Cardiac muscle cell (in vitro differentiated cells and primary cell): ENCODE data around the gene RPL37A. TPM values are rescaled to one million over a fixed set of nuclear protein-coding genes. Genes with fewer than 3 reads are reported as not detected.

Experiments
- DNase-seq, 2 donors: peaks; one replicate each; pipeline versions ENCODE4 v3.0.0 to v3.0.0-alpha.2; 2010 to 2017; ENCODE audit warnings: low read depth in 1 of 2, low spot score in 1 of 2
- H3K27ac ChIP-seq: fragments of 200-600 bp; sonication (generic); 2 replicates; pipeline ENCODE4 v1.5.1; 2016
- H3K27me3 ChIP-seq: fragments of 200-600 bp; sonication (generic); 2 replicates; pipeline ENCODE4 v1.6.0; 2016; ENCODE audit warnings: control low read depth
- H3K36me3 ChIP-seq: fragments of 200-600 bp; sonication (generic); 2 replicates; pipeline ENCODE4 v1.5.1; 2016; ENCODE audit warnings: control low read depth
- H3K4me1 ChIP-seq: fragments of 200-600 bp; sonication (generic); 2 replicates; pipeline ENCODE4 v1.8.1; 2017; ENCODE audit warnings: low read depth, mild to moderate bottlenecking, mixed run types
- H3K4me3 ChIP-seq: fragments of 200-600 bp; sonication (generic); 2 replicates; pipeline ENCODE4 v1.5.1; 2016; ENCODE audit warnings: mild to moderate bottlenecking
- H3K9me3 ChIP-seq: fragments of 200-600 bp; sonication (generic); 2 replicates; pipeline ENCODE4 v1.5.1; 2017; ENCODE audit warnings: low read depth, mild to moderate bottlenecking, control low read depth
- polyA plus RNA-seq: library from polyadenylated mRNA; unstranded; fragments of >200 nt; fragmentation: Nextera tagmentation; extraction: Ambion mirVana; gene quantifications from 2 replicates; pipeline ENCODE4 v1.2.1, GENCODE V29; 2016
- total RNA-seq: library from RNA; depleted of rRNA; stranded (reverse); fragments of >200 nt; gene quantifications from 2 replicates; pipeline ENCODE4 v1.2.3, GENCODE V29; 2016
- TF ChIP-seq, protein P1 (sequence below): IDR thresholded peaks from 2 replicates; pipeline ENCODE4 v1.5.1; 2012; ENCODE audit warnings: low read depth, mild to moderate bottlenecking, low read length

Gene RPL37A
- total and polyA plus RNA-seq, 2 experiments from 2014 or later, result 685 to 1,245 TPM

DNA sequence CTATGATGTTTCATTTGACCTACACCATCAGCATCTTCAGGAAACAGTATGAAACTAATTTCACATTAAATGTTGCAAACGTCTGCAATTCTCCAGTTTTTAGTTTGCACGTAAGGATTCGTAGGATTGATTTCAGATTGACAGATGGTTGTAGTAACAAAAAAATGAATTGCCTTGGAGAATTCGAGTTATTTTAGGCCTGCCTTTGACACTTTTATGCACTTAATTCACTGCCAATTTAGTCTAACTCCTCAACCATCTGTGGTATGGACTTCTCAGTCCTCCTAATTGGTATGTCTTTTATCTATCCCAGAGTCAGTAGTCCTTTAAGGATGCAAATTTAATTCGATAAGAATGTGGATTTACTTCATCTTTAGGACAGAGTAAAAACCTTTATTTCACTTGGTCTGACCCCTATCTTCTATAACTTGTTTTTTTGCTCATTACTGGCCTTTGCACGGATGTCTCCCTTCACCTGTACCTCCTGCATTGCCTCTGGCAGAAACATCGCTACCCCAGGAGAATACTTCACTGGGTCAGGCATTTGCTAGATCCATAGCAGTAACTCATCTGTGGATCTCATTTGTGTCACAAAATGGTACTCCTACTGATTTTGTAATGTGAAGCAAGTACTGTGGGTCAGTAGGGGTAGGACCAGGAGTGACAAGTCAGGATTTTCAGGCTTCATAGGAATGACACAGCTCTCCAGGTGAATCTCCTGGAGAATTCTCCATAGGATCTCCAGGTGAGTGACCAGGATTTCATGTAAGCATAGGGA, 3.9 kb downstream of the RPL37A start:
- peaks cover 19% of the 10 kb centered on the region for H3K4me1 ChIP-seq
- no peak for DNase-seq
- H3K9me3 ChIP-seq, result no peaks in the 10 kb centered on the region
- peaks cover 37% of the 10 kb centered on the region for H3K36me3 ChIP-seq
- TF ChIP-seq, protein P1, sequence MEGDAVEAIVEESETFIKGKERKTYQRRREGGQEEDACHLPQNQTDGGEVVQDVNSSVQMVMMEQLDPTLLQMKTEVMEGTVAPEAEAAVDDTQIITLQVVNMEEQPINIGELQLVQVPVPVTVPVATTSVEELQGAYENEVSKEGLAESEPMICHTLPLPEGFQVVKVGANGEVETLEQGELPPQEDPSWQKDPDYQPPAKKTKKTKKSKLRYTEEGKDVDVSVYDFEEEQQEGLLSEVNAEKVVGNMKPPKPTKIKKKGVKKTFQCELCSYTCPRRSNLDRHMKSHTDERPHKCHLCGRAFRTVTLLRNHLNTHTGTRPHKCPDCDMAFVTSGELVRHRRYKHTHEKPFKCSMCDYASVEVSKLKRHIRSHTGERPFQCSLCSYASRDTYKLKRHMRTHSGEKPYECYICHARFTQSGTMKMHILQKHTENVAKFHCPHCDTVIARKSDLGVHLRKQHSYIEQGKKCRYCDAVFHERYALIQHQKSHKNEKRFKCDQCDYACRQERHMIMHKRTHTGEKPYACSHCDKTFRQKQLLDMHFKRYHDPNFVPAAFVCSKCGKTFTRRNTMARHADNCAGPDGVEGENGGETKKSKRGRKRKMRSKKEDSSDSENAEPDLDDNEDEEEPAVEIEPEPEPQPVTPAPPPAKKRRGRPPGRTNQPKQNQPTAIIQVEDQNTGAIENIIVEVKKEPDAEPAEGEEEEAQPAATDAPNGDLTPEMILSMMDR, result no peak
- H3K4me3 ChIP-seq, result no peak overlapping the region
- H3K27ac ChIP-seq, result peak overlapping the region; percentile 22
- H3K27me3 ChIP-seq, result peaks cover 3% of the 10 kb centered on the region

DNA sequence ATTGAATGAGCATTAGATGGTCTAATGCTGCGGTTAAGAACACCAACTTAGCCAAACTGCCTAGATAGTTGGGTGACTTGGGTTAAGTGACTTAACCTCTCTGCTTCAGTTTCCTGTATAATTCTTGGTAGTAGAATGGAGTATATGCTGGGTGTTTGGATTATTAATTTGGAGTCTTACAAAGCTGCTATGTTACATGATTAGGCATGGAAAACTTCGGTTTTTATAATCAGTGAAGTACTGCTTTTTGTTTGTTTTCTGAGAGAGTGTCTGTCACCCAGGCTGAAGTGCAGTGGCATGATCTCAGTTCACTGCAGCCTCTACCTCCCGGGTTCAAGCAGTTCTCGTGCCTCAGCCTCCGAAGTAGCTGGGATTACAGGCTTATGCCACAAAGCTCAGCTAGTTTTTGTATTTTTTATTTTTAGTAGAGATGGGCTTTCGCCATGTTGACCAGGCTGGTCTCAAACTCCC, 4.5 kb downstream of the RPL37A start:
- peaks cover 37% of the 10 kb centered on the region for H3K36me3 ChIP-seq
- no peaks in the 10 kb centered on the region for H3K9me3 ChIP-seq
- H3K27me3 ChIP-seq, result peaks cover 3% of the 10 kb centered on the region
- DNase-seq, result no peak
- TF ChIP-seq, protein P1, result no peak
- H3K27ac ChIP-seq, result peak overlapping the region; percentile 22
- peaks cover 18% of the 10 kb centered on the region for H3K4me1 ChIP-seq
- no peak overlapping the region for H3K4me3 ChIP-seq

DNA sequence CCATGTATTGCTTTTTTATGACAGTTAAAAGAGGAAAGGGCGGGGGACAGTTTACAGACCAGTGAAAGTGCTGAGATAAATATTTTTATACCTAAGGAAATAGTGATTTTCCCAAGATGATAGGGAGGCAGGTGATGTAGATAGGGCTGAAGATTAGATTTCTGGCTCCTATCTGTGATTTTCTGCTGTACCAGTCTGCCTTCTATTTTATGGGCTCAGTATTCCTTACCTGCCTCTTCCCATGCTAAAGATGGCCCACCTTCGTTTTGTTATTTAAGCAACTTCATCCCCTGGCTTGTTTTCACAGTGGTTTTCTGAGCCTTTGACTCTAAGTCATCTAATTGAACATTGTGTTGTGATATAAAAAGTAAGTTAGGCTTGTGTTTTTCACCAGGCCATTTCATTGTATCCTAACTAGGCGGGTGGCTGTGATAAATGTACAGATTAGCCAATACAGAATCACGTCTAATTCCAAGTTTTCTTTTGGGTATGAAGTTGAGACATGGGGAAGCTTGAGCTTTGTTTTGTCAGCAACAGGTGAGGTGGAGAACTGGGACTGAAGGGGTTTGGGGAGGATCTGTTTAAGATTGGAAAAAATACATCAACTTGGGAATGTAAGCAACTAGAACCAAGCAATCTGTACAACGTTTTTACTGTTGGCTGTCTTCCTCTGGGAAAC, 5.2 kb downstream of the RPL37A start:
- TF ChIP-seq, protein P1, result no peak
- H3K36me3 ChIP-seq, result peaks cover 37% of the 10 kb centered on the region
- peak overlapping the region; percentile 72 for H3K27ac ChIP-seq

DNA sequence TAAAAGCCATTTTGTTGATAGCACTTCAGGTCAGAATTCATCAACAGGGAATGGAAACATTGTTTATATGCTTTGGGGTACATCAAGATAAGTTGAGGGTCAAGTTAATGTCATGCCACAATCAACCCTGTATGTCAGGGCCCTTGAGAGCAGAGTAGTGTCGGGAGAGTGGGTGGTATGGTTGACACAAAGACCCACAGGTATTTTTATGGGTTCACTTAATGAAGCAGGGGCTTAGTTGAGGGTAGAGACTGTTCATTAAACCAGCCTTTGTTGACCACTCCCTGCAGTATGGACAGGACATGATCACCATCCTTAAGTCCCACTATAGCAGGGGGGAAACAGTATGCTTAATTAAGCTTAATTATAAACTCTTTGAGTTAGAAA, 5.7 kb downstream of the RPL37A start:
- peaks cover 18% of the 10 kb centered on the region for H3K4me1 ChIP-seq
- H3K27me3 ChIP-seq, result no peaks in the 10 kb centered on the region
- TF ChIP-seq, protein P1, result no peak
- H3K27ac ChIP-seq, result peak overlapping the region; percentile 72
- no peak for DNase-seq
- H3K4me3 ChIP-seq, result no peak overlapping the region
- H3K9me3 ChIP-seq, result no peaks in the 10 kb centered on the region
- peaks cover 37% of the 10 kb centered on the region for H3K36me3 ChIP-seq

More for the DNA sequence above, 5.2 kb downstream of the RPL37A start:
- Histone ChIP-seq H3K4me1 (peaks cover 18% of the 10 kb centered on the region), H3K27me3 (peaks cover under 1% of the 10 kb centered on the region), H3K9me3 (no peaks in the 10 kb centered on the region), H3K4me3 (no peak overlapping the region)
- DNase-seq, result no peak

DNA sequence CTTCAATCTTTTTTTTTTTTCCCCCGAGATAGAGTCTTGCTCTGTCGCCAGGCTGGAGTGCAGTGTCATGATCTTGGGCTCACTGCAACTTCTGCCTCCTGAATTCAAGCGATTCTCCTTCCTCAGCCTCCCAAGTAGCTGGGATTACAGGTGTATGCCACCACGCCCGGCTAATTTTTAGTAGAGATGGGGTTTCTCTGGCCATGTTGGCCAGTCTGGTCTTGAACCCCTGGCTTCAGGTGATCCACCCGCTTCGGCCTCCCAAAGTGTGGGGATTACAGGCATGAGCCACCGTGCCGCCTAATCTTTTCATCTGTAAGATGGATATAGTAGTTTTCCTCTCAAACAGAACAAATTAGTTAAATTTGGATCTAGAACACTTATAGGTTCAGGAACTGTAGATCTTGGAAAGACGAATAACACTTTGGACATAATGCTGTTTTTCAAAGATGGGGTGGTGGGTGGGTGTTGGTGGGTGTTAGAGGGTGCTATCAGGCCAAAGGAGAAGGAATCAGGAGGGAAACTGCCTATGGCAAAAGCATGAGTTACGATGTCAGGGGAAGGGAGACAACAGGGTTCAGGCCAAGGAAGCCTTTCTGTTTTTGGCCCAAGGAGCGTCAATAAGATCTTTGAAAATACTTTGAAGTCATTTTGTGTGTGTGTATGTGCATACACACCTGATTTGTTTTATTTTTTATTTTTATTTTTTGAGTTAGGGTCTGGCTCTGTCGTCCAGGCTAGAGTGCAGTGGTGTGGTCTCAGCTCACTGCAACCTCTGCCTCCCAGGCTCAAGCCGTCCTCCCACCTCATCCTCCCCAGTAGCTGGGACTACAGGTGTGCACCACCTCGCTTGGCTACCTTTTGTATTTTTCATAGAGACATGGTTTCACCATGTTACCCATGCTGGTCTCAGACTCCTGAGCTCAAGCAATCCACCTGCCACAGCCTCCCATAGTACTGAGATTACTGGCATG, 6.8 kb downstream of the RPL37A start:
- no peaks in the 10 kb centered on the region for H3K27me3 ChIP-seq
- peaks cover 10% of the 10 kb centered on the region for H3K4me1 ChIP-seq
- H3K9me3 ChIP-seq, result no peaks in the 10 kb centered on the region
- no peak overlapping the region for H3K4me3 ChIP-seq
- H3K36me3 ChIP-seq, result peaks cover 27% of the 10 kb centered on the region
- no peak for DNase-seq
- peak overlapping the region; percentile 30 for H3K27ac ChIP-seq
- TF ChIP-seq, protein P1, result no peak
